SKM-1 (cell line): ENCODE results near the gene KLKB1.
"Not testable (repeated sequence)": the region's sequence is repeated elsewhere in the genome, so short reads cannot be mapped to it uniquely, and the experiment has no call there.

Experiments used
- DNase-seq: peaks from one replicate; lab custom pipeline; 2025; ENCODE audit not compliant: unreplicated experiment; lab: John Stamatoyannopoulos, UW

Gene KLKB1

GRCh38 chr4:186264660-186265059, 37.4 kb downstream of the KLKB1 start:
- no peak for DNase-seq

- DNase-seq: not testable (repeated sequence)
Observed at GRCh38 chr4:186265250-186265649, 37.9 kb downstream of the KLKB1 start.

GRCh38 chr4:186265683-186266652, 38.7 kb downstream of the KLKB1 start, which contains the start of gene F11:
F11 (plus strand) TSS chr4:186266189; CDS start chr4:186267137, 948 bp downstream.
- no peak for DNase-seq

- DNase-seq: no peak
Observed at GRCh38 chr4:186266729-186267456, 39.6 kb downstream of the KLKB1 start.

- no peak for DNase-seq
Observed at GRCh38 chr4:186271081-186271678, 43.9 kb downstream of the KLKB1 start.

- no peak for DNase-seq
Observed at GRCh38 chr4:186272699-186273391, 45.5 kb downstream of the KLKB1 start.

- DNase-seq: not testable (repeated sequence)
Observed at GRCh38 chr4:186273392-186273789, 46.1 kb downstream of the KLKB1 start.

GRCh38 chr4:186283311-186283710, 56.0 kb downstream of the KLKB1 start:
- no peak for DNase-seq

GRCh38 chr4:186285147-186285546, 57.8 kb downstream of the KLKB1 start:
- DNase-seq: no peak

- no peak for DNase-seq
Observed at GRCh38 chr4:186286581-186286980, 59.3 kb downstream of the KLKB1 start.

- DNase-seq: no peak
Observed at GRCh38 chr4:186291256-186291890, 64.1 kb downstream of the KLKB1 start.

GRCh38 chr4:186294160-186294559, 66.9 kb downstream of the KLKB1 start:
- no peak for DNase-seq

- no peak for DNase-seq
Observed at GRCh38 chr4:186296481-186296880, 69.2 kb downstream of the KLKB1 start.

GRCh38 chr4:186297013-186297645, 69.8 kb downstream of the KLKB1 start:
- DNase-seq: peak; percentile 9

GRCh38 chr4:186298031-186298647, 70.8 kb downstream of the KLKB1 start:
- no peak for DNase-seq

- DNase-seq: no peak
Observed at GRCh38 chr4:186299291-186299690, 72.0 kb downstream of the KLKB1 start.

GRCh38 chr4:186300659-186301390, 73.5 kb downstream of the KLKB1 start:
- no peak for DNase-seq

GRCh38 chr4:186304216-186304615, 76.9 kb downstream of the KLKB1 start:
- DNase-seq: no peak
